Measurements from ENCODE around the gene OR52B6.
"Not testable (repeated sequence)": the region's sequence is repeated elsewhere in the genome, so short reads cannot be mapped to it uniquely, and the experiment has no call there.

The OR52B6 gene, protein sequence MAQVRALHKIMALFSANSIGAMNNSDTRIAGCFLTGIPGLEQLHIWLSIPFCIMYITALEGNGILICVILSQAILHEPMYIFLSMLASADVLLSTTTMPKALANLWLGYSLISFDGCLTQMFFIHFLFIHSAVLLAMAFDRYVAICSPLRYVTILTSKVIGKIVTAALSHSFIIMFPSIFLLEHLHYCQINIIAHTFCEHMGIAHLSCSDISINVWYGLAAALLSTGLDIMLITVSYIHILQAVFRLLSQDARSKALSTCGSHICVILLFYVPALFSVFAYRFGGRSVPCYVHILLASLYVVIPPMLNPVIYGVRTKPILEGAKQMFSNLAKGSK

DNA sequence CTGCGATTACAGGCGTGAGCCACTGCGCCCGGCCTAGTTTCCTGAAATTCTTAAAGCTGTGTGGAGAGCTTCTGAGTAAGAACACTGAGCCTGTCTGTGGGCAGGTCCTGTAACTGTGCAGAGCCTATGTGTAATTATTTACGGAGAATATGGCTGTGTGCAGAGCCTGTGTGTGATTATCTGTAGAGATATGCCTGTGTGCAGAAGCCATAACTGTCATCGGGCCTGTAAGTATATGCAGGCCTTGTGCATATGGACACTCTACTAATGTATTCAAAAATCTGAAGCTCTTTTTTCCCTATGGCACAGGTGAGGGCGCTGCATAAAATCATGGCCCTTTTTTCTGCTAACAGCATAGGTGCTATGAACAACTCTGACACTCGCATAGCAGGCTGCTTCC lies at the start of gene OR52B6:
Gene OR52B6 (plus strand): TSS at position 301 of the 400 bp plus-strand sequence. CDS start 0 bp downstream, at position 301.
- DNase-seq, result no peak

DNA sequence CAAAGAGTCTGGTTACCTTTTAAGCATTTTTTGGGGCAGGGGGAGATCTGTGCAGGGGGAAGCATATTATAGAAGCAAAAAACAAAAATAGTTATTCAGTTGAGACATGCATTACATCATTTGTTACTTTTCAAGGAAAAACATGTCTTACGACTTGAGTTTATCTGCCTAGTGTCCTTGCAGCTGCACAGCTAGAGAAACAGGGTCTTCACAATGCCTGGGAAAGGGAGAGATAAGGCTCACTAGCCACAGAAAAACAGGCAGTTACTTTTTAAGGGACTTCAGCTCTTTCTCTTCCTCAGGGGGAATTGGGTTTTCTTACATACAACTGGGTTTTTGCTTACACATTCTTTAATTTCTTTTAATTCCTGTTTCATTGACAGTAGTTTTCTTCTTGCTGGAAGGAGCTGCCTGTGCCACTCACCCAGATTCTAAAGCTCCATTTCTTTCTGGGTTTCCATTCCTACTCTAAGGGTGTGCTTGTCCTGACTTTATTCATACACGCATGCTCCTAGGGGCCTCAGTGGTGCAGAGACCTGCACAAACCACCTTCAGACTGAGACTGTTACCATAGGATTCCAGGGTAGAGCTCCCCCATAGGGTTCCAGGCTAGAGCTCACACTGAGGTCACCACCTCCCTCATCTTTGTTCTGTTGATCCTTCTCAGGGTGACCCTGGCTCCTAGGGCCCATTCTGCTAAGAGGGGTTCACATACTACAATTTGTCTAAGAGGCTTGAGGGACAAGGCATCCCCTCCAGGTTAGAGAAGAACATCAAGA lies 49.4 kb upstream of the OR52B6 start:
- DNase-seq, result no peak

DNA sequence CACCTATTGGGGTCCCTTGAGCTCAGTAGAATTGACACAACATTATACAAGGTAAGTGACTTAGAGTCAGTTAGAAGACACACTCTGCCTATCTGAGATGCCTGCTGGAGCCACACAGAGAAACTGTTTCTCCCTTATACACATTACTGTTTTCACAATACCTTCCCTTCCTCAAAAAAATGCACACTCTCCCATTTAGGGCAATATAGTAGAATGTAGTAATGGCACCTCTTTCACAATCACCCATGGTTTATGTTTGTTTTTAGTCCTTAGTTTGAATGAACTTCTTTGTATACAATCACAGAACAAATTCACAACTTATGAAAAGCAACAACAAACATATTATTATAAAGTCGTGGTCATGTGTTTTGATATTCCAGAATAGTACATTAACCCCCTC lies 46.6 kb upstream of the OR52B6 start:
- no peak for DNase-seq

DNA sequence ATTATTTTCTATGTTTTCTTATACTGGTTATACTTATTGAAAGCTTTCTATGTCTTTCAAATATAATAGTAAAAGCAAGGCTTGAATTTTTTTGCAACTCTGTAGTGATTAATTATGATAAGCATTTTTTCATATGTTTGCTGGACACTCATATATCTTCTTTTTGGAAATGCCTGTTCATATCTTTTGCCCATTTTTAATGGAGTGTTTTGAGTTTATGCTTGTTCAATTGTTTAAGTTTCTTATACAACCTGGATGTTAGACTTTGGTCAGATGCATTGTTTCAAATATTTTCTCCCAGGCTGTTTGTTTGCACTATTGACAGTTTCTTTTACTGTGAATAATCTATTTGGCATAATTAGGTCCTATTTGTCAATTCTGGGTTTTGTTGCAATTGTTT lies 44.2 kb upstream of the OR52B6 start:
- no peak for DNase-seq

DNA sequence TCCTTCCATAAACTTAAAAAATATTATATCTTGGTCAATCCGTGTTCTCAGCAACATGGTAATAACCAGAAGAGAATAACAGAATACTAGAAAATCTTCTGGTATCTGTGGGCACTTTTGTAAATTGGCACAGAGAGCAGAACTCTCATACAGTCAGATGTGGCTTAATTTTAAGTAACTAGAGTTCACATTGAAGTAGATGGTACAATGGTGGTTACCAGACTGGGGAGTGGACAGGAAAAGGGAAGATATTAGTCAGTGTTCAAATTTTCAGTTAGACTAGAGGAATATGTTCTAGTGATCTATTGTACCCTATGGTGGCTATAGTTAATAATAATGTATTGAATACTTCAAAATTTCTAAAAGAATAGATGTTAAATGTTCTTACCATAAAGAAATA lies 39.2 kb upstream of the OR52B6 start:
- DNase-seq, result no peak

DNA sequence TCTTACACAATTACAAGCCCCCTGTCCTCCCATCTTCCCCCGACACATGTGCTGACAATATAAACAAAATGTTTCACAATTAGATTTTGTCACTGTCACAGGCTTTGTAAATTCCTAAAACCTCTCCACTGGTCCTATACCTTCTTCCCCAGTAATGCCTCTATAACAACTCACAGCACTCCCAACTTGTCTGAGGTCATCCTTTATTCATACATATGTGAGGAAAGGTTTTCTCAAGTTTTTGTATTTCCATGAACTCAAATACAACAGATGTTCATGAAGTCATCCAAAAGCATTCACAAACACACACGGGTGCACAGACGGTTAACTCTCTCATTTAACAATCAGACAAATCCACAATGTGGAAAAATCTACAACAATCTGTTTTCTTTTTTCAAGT lies 34.2 kb upstream of the OR52B6 start:
- no peak for DNase-seq

DNA sequence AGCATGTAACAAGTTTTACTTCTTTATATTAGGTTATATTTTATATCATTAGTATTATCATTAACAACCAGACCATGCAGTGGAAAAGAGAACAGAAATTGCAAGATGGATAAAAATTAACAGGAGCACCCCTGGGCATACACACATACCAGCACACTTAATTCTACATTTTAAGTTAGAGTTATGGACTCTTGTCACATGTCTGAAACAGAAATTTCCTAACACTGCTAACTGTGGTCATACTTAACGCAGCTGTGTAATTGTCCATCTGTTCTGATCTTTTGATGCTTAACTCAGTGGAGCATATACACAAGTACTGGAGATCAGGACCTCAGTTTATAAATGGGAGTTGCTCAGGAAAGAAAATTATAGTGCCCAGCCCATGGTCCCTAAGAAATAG lies 32.7 kb upstream of the OR52B6 start:
- no peak for DNase-seq

DNA sequence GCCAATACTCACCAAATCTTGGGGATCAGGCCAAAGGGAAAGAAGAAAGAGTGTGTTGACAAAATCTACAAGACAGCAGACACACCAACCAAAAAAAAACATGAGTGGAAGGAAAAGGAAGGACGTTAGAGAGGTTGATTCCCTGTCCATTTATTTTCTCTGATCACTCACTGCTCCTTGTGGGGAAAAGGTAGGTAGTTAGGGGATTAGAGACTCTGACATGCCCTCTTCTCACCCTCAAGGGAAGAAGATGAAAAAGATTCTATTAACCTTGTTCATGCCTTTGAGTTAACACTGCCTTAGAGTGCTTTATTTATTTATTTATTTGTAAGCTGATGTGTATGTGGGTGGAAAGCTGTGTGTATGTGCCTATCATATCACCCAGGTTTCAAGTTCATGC lies 32.2 kb upstream of the OR52B6 start, which contains the start of gene OR52H1:
Gene OR52H1 (minus strand): TSS at position 101 of the 400 bp plus-strand sequence. CDS start 3,035 bp downstream, outside the sequence.
- no peak for DNase-seq

DNA sequence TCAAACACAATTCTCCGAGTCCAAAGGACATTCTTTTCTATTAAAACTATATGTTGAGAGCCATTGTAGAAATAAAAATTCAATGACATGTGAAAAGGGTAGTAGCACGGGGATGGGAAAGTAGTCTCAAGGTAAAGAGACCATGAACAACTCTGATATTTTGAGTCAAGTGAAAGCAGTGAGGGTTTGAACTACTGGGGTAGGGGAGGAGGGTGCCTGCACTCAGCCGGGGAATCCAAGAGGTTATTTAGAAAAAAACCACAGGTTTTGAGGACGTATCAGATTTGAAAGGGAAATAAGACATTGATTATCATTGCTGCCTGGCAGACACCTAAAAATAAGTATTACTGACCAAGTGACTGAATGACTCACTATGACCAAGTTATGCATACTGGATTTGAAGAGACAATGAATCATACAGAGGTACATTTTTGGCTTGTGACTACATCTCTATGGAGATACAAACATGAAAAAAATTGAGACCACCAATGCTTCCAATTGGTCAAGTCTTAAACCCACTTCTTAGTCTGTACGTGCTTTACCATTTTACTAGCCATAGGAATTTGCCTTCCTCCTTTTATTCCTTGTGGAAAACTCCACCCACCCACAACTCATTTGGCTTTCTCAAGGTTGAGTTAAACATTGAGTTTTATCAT lies 30.1 kb upstream of the OR52B6 start:
- DNase-seq, result no peak

DNA sequence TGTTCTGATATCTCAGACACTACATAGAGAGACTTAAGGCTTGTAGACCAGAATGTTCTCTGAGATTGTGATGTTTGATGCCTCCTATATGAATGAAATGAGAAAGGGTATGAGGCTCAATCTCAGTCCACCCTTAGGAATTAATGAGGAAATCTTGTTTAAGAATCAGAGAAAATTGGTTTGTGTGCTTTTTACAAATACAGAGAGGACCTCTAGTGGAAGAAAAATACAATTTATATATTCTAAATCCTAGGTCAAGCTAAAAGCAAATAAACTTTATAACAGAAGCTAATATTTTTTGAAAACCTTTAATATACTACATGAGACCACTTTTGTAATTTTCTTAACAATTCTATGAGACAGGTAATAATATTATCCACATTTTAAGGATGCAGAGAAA lies 27.3 kb upstream of the OR52B6 start:
- no peak for DNase-seq

DNA sequence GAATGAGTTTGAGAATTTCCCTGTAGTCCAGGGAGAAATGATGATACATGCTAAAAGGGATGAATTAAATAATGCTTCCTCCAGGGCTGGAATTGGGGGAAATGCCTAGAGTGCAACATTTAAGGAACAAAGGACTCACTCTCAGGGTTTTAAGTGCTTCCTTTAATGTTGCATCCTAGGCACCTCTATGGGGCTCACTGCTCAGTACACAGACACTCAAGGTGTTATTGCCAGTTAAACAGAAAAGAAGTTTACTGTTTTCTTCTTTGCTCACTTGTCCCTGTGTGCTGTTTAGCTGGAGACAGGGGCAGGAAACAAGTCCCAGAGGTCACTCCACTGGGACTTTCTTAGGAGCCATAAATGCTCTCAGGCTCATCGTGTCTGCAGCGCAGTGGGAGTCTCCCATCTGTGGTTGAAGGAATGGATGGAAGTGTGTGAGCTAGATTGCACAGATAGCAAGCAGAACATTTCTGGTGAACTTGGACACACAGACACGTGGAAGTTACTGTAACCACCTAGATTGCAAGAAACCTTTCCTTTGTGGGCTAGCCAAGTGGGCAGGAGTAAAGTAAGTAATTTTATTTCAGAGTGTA lies 24.0 kb upstream of the OR52B6 start:
- DNase-seq, result no peak

DNA sequence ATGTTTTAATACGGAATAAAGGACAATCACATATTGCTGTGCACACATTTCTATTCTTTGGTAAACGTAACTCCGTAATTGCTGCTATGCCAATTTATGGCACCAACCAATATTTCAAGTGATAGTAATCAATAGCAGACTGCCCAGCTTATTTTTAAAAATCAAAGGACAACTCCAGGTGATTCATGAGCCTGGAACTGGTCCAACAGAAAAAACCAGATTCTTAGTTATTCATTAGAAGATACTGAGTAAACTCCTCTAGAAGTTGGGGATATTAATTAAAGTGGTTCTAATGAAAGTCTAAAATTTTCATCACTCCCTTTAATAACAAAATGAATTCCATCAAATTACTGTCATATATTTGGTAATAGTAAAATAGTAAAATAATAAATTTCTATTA lies 22.9 kb upstream of the OR52B6 start:
- no peak for DNase-seq

DNA sequence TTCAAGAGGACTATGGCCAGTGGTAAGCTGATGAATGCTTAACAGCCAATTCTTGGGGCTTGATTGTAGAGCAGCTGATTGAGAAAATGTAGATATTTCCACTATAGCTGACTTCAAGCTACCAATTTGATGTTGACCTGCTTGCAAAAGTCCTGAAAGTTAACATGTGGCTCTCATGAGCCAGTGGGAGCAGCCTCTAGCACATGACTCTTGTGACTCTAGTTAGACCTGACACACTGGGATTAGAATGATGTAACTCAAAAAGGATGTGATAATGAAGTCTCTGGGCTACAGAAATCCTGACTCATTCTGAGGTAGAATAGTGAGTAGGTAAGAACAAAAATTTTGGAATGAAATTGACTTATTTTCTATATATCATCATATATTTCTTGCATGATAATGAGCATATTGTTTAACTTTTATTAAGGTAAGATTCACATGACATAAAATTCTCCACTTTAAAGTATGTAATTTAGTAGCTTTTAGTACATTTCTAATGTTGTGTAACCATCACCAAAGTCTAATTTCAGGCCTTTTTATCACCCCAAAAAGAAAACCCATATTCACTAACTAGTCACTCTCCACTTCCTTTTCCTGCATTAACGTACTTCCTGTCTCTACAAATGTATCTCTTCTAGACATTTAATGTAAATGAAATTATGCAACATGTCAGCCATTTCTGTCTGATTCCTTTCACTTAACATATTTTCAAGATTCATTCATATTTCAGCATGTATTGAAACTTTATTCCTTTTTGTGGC lies 16.2 kb upstream of the OR52B6 start:
- DNase-seq, result no peak

DNA sequence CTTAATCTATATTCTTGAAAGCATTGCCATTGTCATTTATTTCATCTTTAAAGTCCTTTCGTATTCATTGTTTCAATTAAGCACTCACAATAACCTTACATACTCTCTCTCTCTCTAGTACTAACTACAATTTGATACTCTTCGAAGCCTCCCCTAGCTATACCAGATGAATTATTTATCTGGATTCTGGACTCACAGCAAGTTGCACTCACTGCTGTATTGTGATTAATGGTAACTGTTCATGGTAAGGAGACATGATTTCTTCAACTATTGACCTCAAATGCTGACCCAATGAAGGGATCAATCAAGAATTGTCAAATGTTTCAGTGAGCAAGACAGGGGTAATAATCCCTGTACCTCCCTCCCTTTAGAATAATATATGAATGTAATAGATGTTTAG lies 6.0 kb upstream of the OR52B6 start:
- no peak for DNase-seq

DNA sequence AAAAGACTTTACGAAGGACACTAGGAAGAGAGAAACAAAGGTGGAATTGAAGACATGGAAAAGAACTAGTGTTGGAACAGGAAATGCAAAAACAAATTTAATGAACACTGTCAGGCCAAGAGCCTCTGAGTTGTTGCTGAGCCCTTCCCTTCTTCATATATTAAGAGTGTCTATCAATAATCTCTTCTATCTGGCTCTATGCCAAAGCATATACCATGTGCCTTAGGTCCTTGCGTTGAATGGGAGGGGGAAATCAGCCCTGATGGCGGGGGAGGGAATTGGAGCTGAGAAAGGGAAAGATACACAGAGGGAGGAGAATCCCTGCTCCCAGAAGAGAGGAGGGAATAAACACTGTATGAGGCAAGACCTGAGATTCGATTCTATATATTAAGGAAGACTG lies 5.5 kb upstream of the OR52B6 start:
- DNase-seq, result no peak

DNA sequence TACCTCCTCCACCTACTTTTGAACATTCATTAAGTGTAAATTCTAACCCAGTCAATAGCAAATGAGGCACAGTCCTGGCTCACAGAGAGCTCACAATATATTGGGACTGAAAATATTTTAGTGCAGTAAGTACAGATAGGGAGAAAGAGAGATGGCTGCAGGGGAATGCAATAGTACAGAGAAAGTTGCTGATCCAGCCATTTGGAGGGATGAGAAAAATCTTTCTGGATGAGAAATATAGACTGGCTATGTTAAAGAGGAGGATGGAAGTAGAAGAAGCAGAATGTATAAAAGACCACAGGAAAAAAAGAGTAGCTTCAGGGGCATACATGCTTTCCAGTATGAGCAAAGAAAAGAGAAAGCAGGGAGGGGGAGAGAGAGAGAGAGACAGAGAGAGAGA lies 3.6 kb upstream of the OR52B6 start:
- no peak for DNase-seq

DNA sequence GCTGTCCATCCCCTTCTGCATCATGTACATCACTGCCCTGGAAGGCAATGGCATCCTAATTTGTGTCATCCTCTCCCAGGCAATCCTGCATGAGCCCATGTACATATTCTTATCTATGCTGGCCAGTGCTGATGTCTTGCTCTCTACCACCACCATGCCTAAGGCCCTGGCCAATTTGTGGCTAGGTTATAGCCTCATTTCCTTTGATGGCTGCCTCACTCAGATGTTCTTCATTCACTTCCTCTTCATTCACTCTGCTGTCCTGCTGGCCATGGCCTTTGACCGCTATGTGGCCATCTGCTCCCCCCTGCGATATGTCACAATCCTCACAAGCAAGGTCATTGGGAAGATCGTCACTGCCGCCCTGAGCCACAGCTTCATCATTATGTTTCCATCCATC lies 337 bp downstream of the OR52B6 start:
- DNase-seq, result no peak

DNA sequence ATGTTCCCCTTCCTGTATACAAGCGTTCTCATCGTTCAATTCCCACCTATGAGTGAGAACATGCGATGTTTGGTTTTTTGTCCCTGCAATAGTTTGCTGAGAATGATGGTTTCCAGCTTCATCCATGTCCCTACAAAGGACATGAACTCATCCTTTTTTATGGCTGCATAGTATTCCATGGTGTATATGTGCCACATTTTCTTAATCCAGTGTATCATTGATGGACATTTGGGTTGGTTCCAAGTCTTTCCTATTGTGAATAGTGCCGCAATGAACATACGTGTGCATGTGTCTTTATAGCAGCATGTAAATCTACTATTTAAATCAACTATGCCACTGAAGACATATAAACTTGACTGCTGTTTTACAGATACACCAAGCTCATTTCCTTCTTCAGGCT lies 3.8 kb downstream of the OR52B6 start:
- not testable (repeated sequence) for DNase-seq

DNA sequence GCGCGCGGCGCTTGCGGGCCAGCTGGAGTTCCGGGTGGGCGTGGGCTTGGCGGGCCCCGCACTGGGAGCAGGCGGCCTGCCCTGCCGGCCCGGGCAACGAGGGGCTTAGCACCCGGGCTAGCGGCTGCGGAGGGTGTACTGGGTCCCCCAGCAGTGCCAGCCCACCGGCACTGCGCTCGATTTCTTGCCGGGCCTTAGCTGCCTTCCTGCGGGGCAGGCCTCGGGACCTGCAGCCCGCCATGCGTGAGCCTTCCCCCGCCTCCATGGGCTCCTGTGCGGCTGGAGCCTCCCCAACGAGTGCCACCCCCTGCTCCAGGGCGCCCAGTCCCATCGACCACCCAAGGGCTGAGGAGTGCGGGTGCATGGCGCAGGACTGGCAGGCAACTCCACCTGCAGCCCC lies 9.2 kb downstream of the OR52B6 start:
- DNase-seq, result not testable (repeated sequence)

DNA sequence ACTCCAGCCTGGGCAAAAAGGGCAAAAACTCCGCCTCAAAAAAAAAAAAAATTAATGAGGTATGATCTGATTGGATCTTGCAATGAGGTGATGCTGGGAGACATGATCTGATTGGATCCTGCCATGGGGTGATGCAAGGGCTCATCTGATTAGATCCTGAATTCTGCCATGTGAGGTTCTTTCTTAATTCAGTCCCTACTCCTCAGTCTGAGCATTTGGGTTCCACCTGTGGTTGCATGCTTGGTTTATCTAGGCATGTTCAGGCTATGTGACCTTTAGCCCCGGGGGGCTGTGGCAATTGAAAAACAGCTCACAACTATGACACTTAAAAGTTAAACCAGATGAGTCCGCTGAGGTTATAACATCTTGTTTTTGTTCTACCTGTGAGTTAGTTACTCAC lies 10.9 kb downstream of the OR52B6 start:
- no peak for DNase-seq

DNA sequence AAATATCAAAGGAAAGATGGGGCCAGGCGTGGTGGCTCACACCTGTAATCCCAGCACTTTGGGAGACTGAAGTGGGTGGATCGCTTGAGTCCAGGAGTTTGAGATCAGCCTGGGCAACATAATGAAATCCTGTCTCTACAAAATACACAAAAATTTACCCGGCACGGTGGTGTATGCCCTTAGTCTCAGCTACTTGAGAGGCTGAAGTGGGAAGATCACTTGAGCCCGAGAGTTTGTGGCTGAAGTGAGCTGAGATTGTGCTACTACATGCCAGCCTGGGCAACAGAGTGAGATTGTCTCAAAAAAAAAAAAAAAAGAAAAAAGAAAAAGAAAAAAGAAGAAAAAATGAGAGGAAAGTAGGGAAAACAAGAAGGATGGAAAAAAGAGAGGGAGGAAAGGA lies 11.9 kb downstream of the OR52B6 start:
- DNase-seq, result no peak

DNA sequence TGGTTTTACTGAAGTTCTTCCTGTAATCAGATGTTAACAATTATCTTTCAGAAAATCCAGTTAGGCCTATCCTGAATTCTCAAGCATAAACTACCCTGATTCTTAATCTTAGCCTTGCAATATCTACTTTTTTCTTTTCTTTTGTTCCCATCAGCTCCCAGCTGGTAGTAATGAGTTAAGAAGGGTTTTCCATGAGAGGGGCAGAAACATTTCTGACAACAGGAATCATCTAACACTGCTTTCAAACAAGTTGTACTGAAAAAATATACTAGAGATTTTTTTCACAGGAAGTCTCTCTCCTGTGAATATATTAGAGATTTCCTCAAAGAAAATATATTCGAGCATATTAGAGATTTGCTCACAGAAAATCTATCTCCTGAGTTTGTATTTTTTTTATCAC lies 12.5 kb downstream of the OR52B6 start:
- DNase-seq, result no peak
